ENCODE data around the gene IFITM10.

DNA sequence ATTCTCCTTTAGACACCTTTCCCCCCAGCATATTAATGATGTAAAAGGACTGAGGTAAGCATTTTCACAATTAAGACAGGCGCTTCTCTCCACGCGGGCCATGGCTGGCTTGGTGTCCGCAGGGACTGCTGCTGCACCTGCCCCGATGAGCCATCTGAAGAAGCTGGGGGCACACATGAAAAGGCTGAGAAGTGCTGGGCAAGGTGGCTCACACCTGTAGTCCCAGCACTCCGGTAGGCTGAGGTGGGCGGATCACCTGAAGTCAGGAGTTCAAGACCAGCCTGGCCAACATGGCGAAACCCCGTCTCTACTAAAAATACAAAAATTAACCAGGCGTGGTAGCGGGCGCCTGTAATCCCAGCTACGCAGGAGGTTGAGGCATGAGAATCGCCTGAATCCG lies 32.1 kb downstream of the IFITM10 start:
- no peak for TF ChIP-seq POLR2A (IDR thresholded peaks at IDR 0.05)
- no peak for TF ChIP-seq CTCF (IDR thresholded peaks at IDR 0.05)

All from heart left ventricle (tissue), 13 donors.